ENCODE data around the gene KAZN.

KAZN gene

GRCh38 chr1:14598498-14599182 lies at the start of gene KAZN:
TSS of gene KAZN (plus strand) at chr1:14598685.
- TF ChIP-seq GATA3 (IDR thresholded peaks at IDR 0.05; ENCODE audit: low read depth, low read length) (no peak), GATA2 (IDR thresholded peaks at IDR 0.05; ENCODE audit: low read depth, low read length) (no peak)

- no peak for TF ChIP-seq GATA2 (IDR thresholded peaks at IDR 0.05; ENCODE audit: low read depth, low read length)
- TF ChIP-seq GATA3 (IDR thresholded peaks at IDR 0.05; ENCODE audit: low read depth, low read length), result no peak
Measured at GRCh38 chr1:14549897-14550620, 48.4 kb upstream of the KAZN start.

- no peak for TF ChIP-seq GATA3 (IDR thresholded peaks at IDR 0.05; ENCODE audit: low read depth, low read length)
- TF ChIP-seq GATA2 (IDR thresholded peaks at IDR 0.05; ENCODE audit: low read depth, low read length), result no peak
Measured at GRCh38 chr1:14551386-14551785, 47.1 kb upstream of the KAZN start.

- no peak for TF ChIP-seq GATA2 (IDR thresholded peaks at IDR 0.05; ENCODE audit: low read depth, low read length)
Measured at GRCh38 chr1:14552246-14552965, 46.1 kb upstream of the KAZN start.

- TF ChIP-seq GATA3 (IDR thresholded peaks at IDR 0.05; ENCODE audit: low read depth, low read length), result no peak
- TF ChIP-seq GATA2 (IDR thresholded peaks at IDR 0.05; ENCODE audit: low read depth, low read length), result no peak
Measured at GRCh38 chr1:14553711-14554110, 44.8 kb upstream of the KAZN start.

- TF ChIP-seq GATA3 (IDR thresholded peaks at IDR 0.05; ENCODE audit: low read depth, low read length) (no peak), GATA2 (IDR thresholded peaks at IDR 0.05; ENCODE audit: low read depth, low read length) (no peak)
Measured at GRCh38 chr1:14555091-14555490, 43.4 kb upstream of the KAZN start.

- no peak for TF ChIP-seq GATA3 (IDR thresholded peaks at IDR 0.05; ENCODE audit: low read depth, low read length)
- no peak for TF ChIP-seq GATA2 (IDR thresholded peaks at IDR 0.05; ENCODE audit: low read depth, low read length)
Measured at GRCh38 chr1:14561014-14561693, 37.3 kb upstream of the KAZN start.

GRCh38 chr1:14565090-14565489 lies 33.4 kb upstream of the KAZN start:
- no peak for TF ChIP-seq GATA2 (IDR thresholded peaks at IDR 0.05; ENCODE audit: low read depth, low read length)
- TF ChIP-seq GATA3 (IDR thresholded peaks at IDR 0.05; ENCODE audit: low read depth, low read length), result no peak

GRCh38 chr1:14567056-14567455 lies 31.4 kb upstream of the KAZN start:
- TF ChIP-seq GATA3 (IDR thresholded peaks at IDR 0.05; ENCODE audit: low read depth, low read length), result no peak
- TF ChIP-seq GATA2 (IDR thresholded peaks at IDR 0.05; ENCODE audit: low read depth, low read length), result no peak

- no peak for TF ChIP-seq GATA3 (IDR thresholded peaks at IDR 0.05; ENCODE audit: low read depth, low read length)
Measured at GRCh38 chr1:14567903-14568302, 30.6 kb upstream of the KAZN start.

GRCh38 chr1:14568716-14569355 lies 29.6 kb upstream of the KAZN start:
- TF ChIP-seq GATA2 (IDR thresholded peaks at IDR 0.05; ENCODE audit: low read depth, low read length), result no peak
- no peak for TF ChIP-seq GATA3 (IDR thresholded peaks at IDR 0.05; ENCODE audit: low read depth, low read length)

- TF ChIP-seq GATA2 (IDR thresholded peaks at IDR 0.05; ENCODE audit: low read depth, low read length), result no peak
- TF ChIP-seq GATA3 (IDR thresholded peaks at IDR 0.05; ENCODE audit: low read depth, low read length), result no peak
Measured at GRCh38 chr1:14570514-14570913, 28.0 kb upstream of the KAZN start.

GRCh38 chr1:14571810-14572767 lies 26.4 kb upstream of the KAZN start:
- no peak for TF ChIP-seq GATA3 (IDR thresholded peaks at IDR 0.05; ENCODE audit: low read depth, low read length)
- TF ChIP-seq GATA2 (IDR thresholded peaks at IDR 0.05; ENCODE audit: low read depth, low read length), result no peak

All from SH-SY5Y (cell line).